ENCODE results near the gene AFF1. TPM values are rescaled to one million over a fixed set of nuclear protein-coding genes. Genes with fewer than 3 reads are reported as not detected.

AFF1 gene
- total and polyA plus RNA-seq, 2 donors from 2014 or later, result 13.4 to 187 TPM

GRCh38 chr4:87015416-87015815 is 80.6 kb downstream of the AFF1 start:
- DNase-seq (no peak), FAIRE-seq (no peak)
- intact Hi-C loops (cut with DNase I), result no loop called here
- no peak for TF ChIP-seq CTCF (IDR thresholded peaks at IDR 0.05; ENCODE audit: borderline replicate concordance, extremely low read depth, insufficient read depth)
- H3K36me3 ChIP-seq (ENCODE audit: control insufficient read depth in 2 of 3, insufficient read depth in 3 of 3, low read length in 3 of 3), result no peaks in the 10 kb centered on the region
- H3K27me3 ChIP-seq (ENCODE audit: control insufficient read depth, insufficient read depth, low read length), result no peaks in the 10 kb centered on the region
- H3K4me1 ChIP-seq (ENCODE audit: control insufficient read depth in 2 of 3, insufficient read depth in 2 of 3, low read depth in 1 of 3, low read length in 3 of 3), result peaks cover 8 to 40% (median 23%) of the 10 kb centered on the region in 3 donors
- H3K9me3 ChIP-seq (ENCODE audit: control insufficient read depth in 2 of 3, insufficient read depth in 1 of 3, low read length in 3 of 3), result no peaks in the 10 kb centered on the region
- peak overlapping the region; percentile 29 to 94 for H3K27ac ChIP-seq (ENCODE audit: low read depth in 2 of 2, low read length in 2 of 2)
- peak overlapping the region in 2 of 3 donors; percentile 8 to 23 for H3K9ac ChIP-seq (ENCODE audit: low read length in 3 of 3)
- peak overlapping the region in 1 of 3 donors; percentile 8 for H3K4me3 ChIP-seq (ENCODE audit: low read length in 3 of 3)

- H3K9ac ChIP-seq (ENCODE audit: low read length in 3 of 3), result no peak overlapping the region
- H3K27me3 ChIP-seq (ENCODE audit: control insufficient read depth, insufficient read depth, low read length), result no peaks in the 10 kb centered on the region
- intact Hi-C loops (cut with DNase I), result no loop called here
- H3K36me3 ChIP-seq (ENCODE audit: control insufficient read depth in 2 of 3, insufficient read depth in 3 of 3, low read length in 3 of 3), result no peaks in the 10 kb centered on the region
- no peak for TF ChIP-seq CTCF (IDR thresholded peaks at IDR 0.05; ENCODE audit: borderline replicate concordance, extremely low read depth, insufficient read depth)
- no peaks in the 10 kb centered on the region for H3K9me3 ChIP-seq (ENCODE audit: control insufficient read depth in 2 of 3, insufficient read depth in 1 of 3, low read length in 3 of 3)
- H3K27ac ChIP-seq (ENCODE audit: low read depth in 2 of 2, low read length in 2 of 2), result peak overlapping the region in 1 of 2 donors; percentile 20
- no peak overlapping the region for H3K4me3 ChIP-seq (ENCODE audit: low read length in 3 of 3)
- FAIRE-seq, result no peak
- no peak for DNase-seq
- peaks cover 5 to 31% (median 23%) of the 10 kb centered on the region in 3 donors for H3K4me1 ChIP-seq (ENCODE audit: control insufficient read depth in 2 of 3, insufficient read depth in 2 of 3, low read depth in 1 of 3, low read length in 3 of 3)
These were observed 83.0 kb downstream of the AFF1 start for GRCh38 chr4:87017580-87018342.

GRCh38 chr4:87018753-87019152 is 83.9 kb downstream of the AFF1 start:
- Histone ChIP-seq H3K9me3 (ENCODE audit: control insufficient read depth in 2 of 3, insufficient read depth in 1 of 3, low read length in 3 of 3) (no peaks in the 10 kb centered on the region), H3K9ac (ENCODE audit: low read length in 3 of 3) (no peak overlapping the region), H3K27me3 (ENCODE audit: control insufficient read depth, insufficient read depth, low read length) (no peaks in the 10 kb centered on the region), H3K36me3 (ENCODE audit: control insufficient read depth in 2 of 3, insufficient read depth in 3 of 3, low read length in 3 of 3) (no peaks in the 10 kb centered on the region), H3K27ac (ENCODE audit: low read depth in 2 of 2, low read length in 2 of 2) (peak overlapping the region in 1 of 2 donors; percentile 50), H3K4me3 (ENCODE audit: low read length in 3 of 3) (no peak overlapping the region), H3K4me1 (ENCODE audit: control insufficient read depth in 2 of 3, insufficient read depth in 2 of 3, low read depth in 1 of 3, low read length in 3 of 3) (peaks cover 4 to 29% (median 23%) of the 10 kb centered on the region in 3 donors)
- no peak for FAIRE-seq
- DNase-seq, result no peak
- TF ChIP-seq CTCF (IDR thresholded peaks at IDR 0.05; ENCODE audit: borderline replicate concordance, extremely low read depth, insufficient read depth), result no peak
- intact Hi-C loops (cut with DNase I), result no loop called here
